GM21717 (cell line): Measurements from ENCODE around the gene KIF1A.
"Not testable (repeated sequence)": the region's sequence is repeated elsewhere in the genome, so short reads cannot be mapped to it uniquely, and the experiment has no call there.

ENCODE experiments used
- ATAC-seq: cut with Tn5 transposase; IDR thresholded peaks from one replicate; pipeline ENCODE4 v1.9.1; 2021; ENCODE audit warnings: mild to moderate bottlenecking, moderate library complexity; ENCODE audit not compliant: unreplicated experiment

KIF1A gene

GRCh38 chr2:240789051-240789453 is 31.0 kb downstream of the KIF1A start:
- ATAC-seq: no peak

GRCh38 chr2:240788482-240788881 is 31.5 kb downstream of the KIF1A start:
- ATAC-seq: no peak

GRCh38 chr2:240787521-240788472 is 32.2 kb downstream of the KIF1A start:
- no peak for ATAC-seq

GRCh38 chr2:240786871-240787311 is 33.1 kb downstream of the KIF1A start:
- no peak for ATAC-seq

- no peak for ATAC-seq
Observed at GRCh38 chr2:240786355-240786841, 33.6 kb downstream of the KIF1A start.

- no peak for ATAC-seq
Observed at GRCh38 chr2:240785424-240786335, 34.3 kb downstream of the KIF1A start.

GRCh38 chr2:240784629-240785423 is 35.2 kb downstream of the KIF1A start:
- ATAC-seq: no peak

- ATAC-seq: no peak
Observed at GRCh38 chr2:240783819-240784621, 36.0 kb downstream of the KIF1A start.

- no peak for ATAC-seq
Observed at GRCh38 chr2:240782886-240783818, 36.9 kb downstream of the KIF1A start.

- no peak for ATAC-seq
Observed at GRCh38 chr2:240782221-240782885, 37.7 kb downstream of the KIF1A start.

- ATAC-seq: no peak
Observed at GRCh38 chr2:240781471-240782220, 38.4 kb downstream of the KIF1A start.

GRCh38 chr2:240780023-240780700 is 39.9 kb downstream of the KIF1A start:
- no peak for ATAC-seq

- not testable (repeated sequence) for ATAC-seq
Observed at GRCh38 chr2:240779250-240779832, 40.7 kb downstream of the KIF1A start.

- no peak for ATAC-seq
Observed at GRCh38 chr2:240778426-240778825, 41.6 kb downstream of the KIF1A start.

- ATAC-seq: no peak
Observed at GRCh38 chr2:240777456-240778212, 42.4 kb downstream of the KIF1A start.

- ATAC-seq: no peak
Observed at GRCh38 chr2:240775905-240776304, 44.1 kb downstream of the KIF1A start.
